Measurements from ENCODE around the gene TRHDE. TPM values are rescaled to one million over a fixed set of nuclear protein-coding genes. Genes with fewer than 3 reads are reported as not detected.

Gene TRHDE
- total and polyA plus RNA-seq, 12 donors: 0.11 to 3.9 (median 0.64) TPM

DNA sequence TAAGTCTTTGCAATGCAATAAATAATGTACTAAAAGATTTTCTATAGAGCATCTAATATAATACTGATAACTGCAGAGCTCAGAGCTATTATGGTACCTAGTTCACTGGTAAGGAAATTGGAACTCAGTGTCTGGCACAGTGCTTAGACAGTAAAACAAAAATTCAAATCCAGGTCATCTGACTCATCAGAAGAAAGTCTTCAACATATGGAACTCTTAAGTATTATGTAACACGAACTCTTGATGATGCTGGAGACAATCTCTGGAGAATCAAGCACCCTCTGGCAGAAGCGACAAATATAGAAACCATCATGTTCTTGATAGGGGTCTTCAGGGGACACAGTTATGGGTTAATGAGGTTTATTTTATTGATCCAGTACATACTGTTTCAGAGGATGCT lies 37.3 kb upstream of the TRHDE start:
- TF ChIP-seq CTCF (IDR thresholded peaks at IDR 0.05): no peak
- TF ChIP-seq POLR2A (IDR thresholded peaks at IDR 0.05): no peak
- intact Hi-C loops (cut with DNase I): no loop called here
- H3K4me3 ChIP-seq: no peak overlapping the region
- no peak overlapping the region for H3K27ac ChIP-seq
- H3K36me3 ChIP-seq (replicated peaks in 1 of 2): no peaks in the 10 kb centered on the region
- no peaks in the 10 kb centered on the region for H3K27me3 ChIP-seq
- H3K4me1 ChIP-seq (replicated peaks in 1 of 2): no peaks in the 10 kb centered on the region
- DNase-seq: no peak
- WGBS, 4 donors: 60 to 88% (median 83%) methylated on average over 2 of the region's 2 CpGs
- H3K9me3 ChIP-seq (replicated peaks in 1 of 3): no peaks in the 10 kb centered on the region

DNA sequence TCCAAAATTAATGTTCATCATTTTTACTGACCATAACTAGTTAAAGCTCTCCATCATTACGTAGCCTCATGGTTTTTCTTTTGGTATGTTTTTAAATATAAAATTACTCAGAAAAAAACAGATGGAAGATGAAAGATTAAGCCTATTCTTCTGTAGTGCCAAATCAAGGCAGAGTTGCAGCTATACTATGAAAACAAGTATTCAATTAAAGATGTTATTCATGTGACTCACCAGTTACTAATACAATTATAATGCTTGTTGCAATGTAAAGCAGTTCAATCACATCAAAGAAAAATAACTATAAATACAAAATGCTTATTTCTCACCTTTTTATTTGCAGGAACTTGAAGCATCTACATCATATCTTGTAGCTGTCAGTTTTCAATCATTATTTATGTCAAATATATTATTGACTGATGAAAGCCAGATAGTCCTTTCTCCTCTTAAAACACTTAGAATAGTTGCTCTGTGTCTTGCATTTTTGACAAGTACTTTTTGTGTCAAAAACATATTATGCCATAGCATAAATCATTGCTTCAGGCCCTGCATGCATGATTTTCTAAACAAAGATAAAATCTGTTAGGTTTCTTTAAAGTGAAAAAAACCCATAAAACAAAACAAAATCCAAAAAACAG lies 36.0 kb upstream of the TRHDE start:
- 66 to 77% (median 69%) methylated on average over 1 of the region's 1 CpG for WGBS, 4 donors
- no peaks in the 10 kb centered on the region for H3K36me3 ChIP-seq (replicated peaks in 1 of 2)

DNA sequence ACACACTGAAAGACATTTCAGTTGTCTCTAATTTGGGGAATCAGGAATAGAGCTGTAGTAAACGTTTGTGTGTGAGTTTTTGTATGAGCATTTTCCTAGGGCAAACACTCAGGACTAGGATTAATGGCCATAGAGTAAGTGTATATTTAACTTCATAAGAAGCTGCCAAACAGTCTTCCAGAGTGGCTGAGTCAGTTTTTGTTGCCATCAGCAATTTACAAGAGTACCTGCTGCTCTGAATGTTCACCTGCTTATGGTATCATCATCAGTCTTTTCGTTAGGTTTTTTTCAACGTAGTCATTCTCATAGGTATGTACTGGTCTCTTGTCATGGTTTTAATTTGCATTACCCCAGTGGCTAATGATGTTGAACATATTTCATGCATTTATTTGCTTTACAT lies 30.6 kb upstream of the TRHDE start:
- H3K4me3 ChIP-seq: no peak overlapping the region
- no peak for TF ChIP-seq CTCF (IDR thresholded peaks at IDR 0.05)
- no peak for TF ChIP-seq POLR2A (IDR thresholded peaks at IDR 0.05)
- intact Hi-C loops (cut with DNase I): no loop called here

More for the DNA sequence above, 36.0 kb upstream of the TRHDE start:
- no peak for TF ChIP-seq POLR2A (IDR thresholded peaks at IDR 0.05)
- TF ChIP-seq CTCF (IDR thresholded peaks at IDR 0.05): no peak
- intact Hi-C loops (cut with DNase I): no loop called here
- H3K27ac ChIP-seq: no peak overlapping the region
- H3K27me3 ChIP-seq: no peaks in the 10 kb centered on the region
- no peaks in the 10 kb centered on the region for H3K4me1 ChIP-seq (replicated peaks in 1 of 2)
- H3K9me3 ChIP-seq (replicated peaks in 1 of 3): no peaks in the 10 kb centered on the region
- DNase-seq: no peak
- H3K4me3 ChIP-seq: no peak overlapping the region

DNA sequence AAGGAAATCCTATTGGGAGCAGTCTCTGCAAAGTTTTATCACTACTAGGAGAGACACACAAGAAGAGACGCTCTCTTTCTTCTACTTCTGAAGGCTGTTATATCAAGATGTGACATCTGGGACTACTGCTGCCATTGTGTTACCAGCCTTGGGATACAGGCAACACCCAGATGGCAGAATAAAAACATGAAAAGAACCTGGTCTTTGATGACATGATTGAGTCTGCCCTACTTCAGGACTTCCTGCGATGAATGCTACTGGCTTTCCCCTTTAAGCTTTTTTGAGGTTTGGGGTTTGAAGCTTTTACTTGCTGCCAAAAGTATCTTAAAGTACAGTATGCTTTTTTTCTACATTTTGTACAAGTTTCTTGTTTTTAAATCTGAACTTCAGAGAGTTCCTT lies 29.2 kb upstream of the TRHDE start:
- Histone ChIP-seq H3K9me3 (replicated peaks in 1 of 3) (no peaks in the 10 kb centered on the region), H3K4me3 (no peak overlapping the region), H3K4me1 (replicated peaks in 1 of 2) (no peaks in the 10 kb centered on the region), H3K27ac (no peak overlapping the region), H3K36me3 (replicated peaks in 1 of 2) (no peaks in the 10 kb centered on the region), H3K27me3 (no peaks in the 10 kb centered on the region)
- intact Hi-C loops (cut with DNase I): no loop called here
- no peak for TF ChIP-seq POLR2A (IDR thresholded peaks at IDR 0.05)
- DNase-seq: no peak
- 87 to 97% (median 91%) methylated on average over 2 of the region's 2 CpGs for WGBS, 4 donors

More for the DNA sequence above, 30.6 kb upstream of the TRHDE start:
- WGBS, 4 donors: 74 to 79% (median 77%) methylated on average over 3 of the region's 3 CpGs
- Histone ChIP-seq H3K36me3 (replicated peaks in 1 of 2) (no peaks in the 10 kb centered on the region), H3K27ac (no peak overlapping the region), H3K4me1 (replicated peaks in 1 of 2) (no peaks in the 10 kb centered on the region), H3K27me3 (no peaks in the 10 kb centered on the region), H3K9me3 (replicated peaks in 1 of 3) (no peaks in the 10 kb centered on the region)
- DNase-seq: no peak

DNA sequence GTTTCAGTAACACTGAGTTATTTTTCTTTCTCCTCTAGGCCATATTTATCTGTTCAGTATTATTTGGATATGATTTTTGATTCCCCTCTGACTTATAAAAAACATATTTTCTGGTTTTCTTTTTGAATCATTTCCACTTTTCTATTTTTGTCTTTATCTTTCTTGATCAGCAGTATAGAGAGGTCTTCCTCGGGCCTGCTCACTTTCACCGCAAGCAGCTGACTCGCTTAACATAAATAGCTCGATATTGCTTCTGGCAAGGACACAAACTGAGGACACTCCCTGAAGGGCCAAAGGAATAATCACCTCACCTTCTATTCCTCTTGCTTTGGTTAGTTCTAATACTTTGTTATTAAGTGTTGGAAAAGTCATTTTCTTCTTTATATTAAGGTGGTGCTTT lies 25.8 kb upstream of the TRHDE start:
- H3K36me3 ChIP-seq (replicated peaks in 1 of 2): no peaks in the 10 kb centered on the region
- H3K27ac ChIP-seq: no peak overlapping the region
- DNase-seq: no peak
- no peak overlapping the region for H3K4me3 ChIP-seq
- no peaks in the 10 kb centered on the region for H3K9me3 ChIP-seq (replicated peaks in 1 of 3)
- no peaks in the 10 kb centered on the region for H3K4me1 ChIP-seq (replicated peaks in 1 of 2)
- 65 to 73% (median 67%) methylated on average over 4 of the region's 4 CpGs for WGBS, 4 donors
- TF ChIP-seq POLR2A (IDR thresholded peaks at IDR 0.05): no peak
- TF ChIP-seq CTCF (IDR thresholded peaks at IDR 0.05): no peak
- no peaks in the 10 kb centered on the region for H3K27me3 ChIP-seq
- intact Hi-C loops (cut with DNase I): no loop called here
